ENCODE data around the gene OR5V1.
"Not testable (repeated sequence)": the region's sequence is repeated elsewhere in the genome, so short reads cannot be mapped to it uniquely, and the experiment has no call there.

Gene OR5V1

GRCh38 chr6:29332676-29333075 lies 36.0 kb downstream of the OR5V1 start:
- DNase-seq (ENCODE audit: extremely low read depth, low read depth), result no peak
- H3K4me3 ChIP-seq (replicated peaks; ENCODE audit: low read depth, low read length), result no peak overlapping the region
- no peak for TF ChIP-seq CTCF (IDR thresholded peaks at IDR 0.05; ENCODE audit: low read depth, low read length, missing control alignments)

- TF ChIP-seq CTCF (IDR thresholded peaks at IDR 0.05; ENCODE audit: low read depth, low read length, missing control alignments), result no peak
- H3K4me3 ChIP-seq (replicated peaks; ENCODE audit: low read depth, low read length), result no peak overlapping the region
- no peak for DNase-seq (ENCODE audit: extremely low read depth, low read depth)
Observed at GRCh38 chr6:29325777-29326176, 42.9 kb downstream of the OR5V1 start.

- not testable (repeated sequence) for H3K4me3 ChIP-seq (replicated peaks; ENCODE audit: low read depth, low read length); DNase-seq (ENCODE audit: extremely low read depth, low read depth)
Observed at GRCh38 chr6:29323332-29323731, 45.3 kb downstream of the OR5V1 start.

- no peak for TF ChIP-seq CTCF (IDR thresholded peaks at IDR 0.05; ENCODE audit: low read depth, low read length, missing control alignments)
- DNase-seq (ENCODE audit: extremely low read depth, low read depth), result no peak
Observed at GRCh38 chr6:29319931-29320330, 48.7 kb downstream of the OR5V1 start.

More at GRCh38 chr6:29319931-29320330, 48.7 kb downstream of the OR5V1 start:
- no peak overlapping the region for H3K4me3 ChIP-seq (replicated peaks; ENCODE audit: low read depth, low read length)

All from HFF-Myc (cell line).